Fibroblast of the aortic adventitia (primary cell): Measurements from ENCODE around the gene B3GNT4. TPM values are rescaled to one million over a fixed set of nuclear protein-coding genes. Genes with fewer than 3 reads are reported as not detected.

Experiments used
- DNase-seq: peaks from one replicate; pipeline ENCODE4 v3.0.0-alpha.2; 2010; ENCODE audit warnings: low read depth
- H3K4me3 ChIP-seq: 2 replicates; pipeline ENCODE4 v1.5.1; 2011; ENCODE audit warnings: low read depth, mild to moderate bottlenecking, control low read depth, low read length, moderate library complexity
- CTCF ChIP-seq: IDR thresholded peaks from 2 replicates; pipeline ENCODE4 v1.5.1; 2011; ENCODE audit warnings: mild to moderate bottlenecking, low read length, control low read depth, inconsistent platforms; ENCODE audit not compliant: insufficient read depth
- total RNA-seq: library from RNA; depleted of rRNA; stranded (reverse); fragments of >200 nt; gene quantifications from 2 replicates; pipeline ENCODE4 v1.2.3, GENCODE V29; 2012; ENCODE audit warnings: low replicate concordance

Gene B3GNT4
- total RNA-seq, 1 donor: not detected

GRCh38 chr12:122187466-122187865, 16.0 kb upstream of the B3GNT4 start:
- no peak for DNase-seq
- no peak for TF ChIP-seq CTCF
- no peak overlapping the region for H3K4me3 ChIP-seq

GRCh38 chr12:122189626-122190475, 13.7 kb upstream of the B3GNT4 start:
- no peak for DNase-seq
- no peak for TF ChIP-seq CTCF
- H3K4me3 ChIP-seq: no peak overlapping the region

GRCh38 chr12:122190842-122191668, 12.5 kb upstream of the B3GNT4 start:
- peak; percentile 66 for DNase-seq
- peak; percentile 90 for TF ChIP-seq CTCF
- H3K4me3 ChIP-seq: no peak overlapping the region

GRCh38 chr12:122192441-122192840, 11.1 kb upstream of the B3GNT4 start:
- DNase-seq: no peak
- H3K4me3 ChIP-seq: no peak overlapping the region
- TF ChIP-seq CTCF: no peak

- TF ChIP-seq CTCF: no peak
- H3K4me3 ChIP-seq: no peak overlapping the region
- no peak for DNase-seq
These were observed 8.7 kb upstream of the B3GNT4 start for GRCh38 chr12:122194804-122195203.

GRCh38 chr12:122195405-122195804, 8.1 kb upstream of the B3GNT4 start:
- no peak overlapping the region for H3K4me3 ChIP-seq
- no peak for TF ChIP-seq CTCF
- no peak for DNase-seq
